Measurements from ENCODE around the gene RAB12. TPM values are rescaled to one million over a fixed set of nuclear protein-coding genes. Genes with fewer than 3 reads are reported as not detected.

The RAB12 gene
- total and polyA plus RNA-seq, 2 of the 8 experiments (the other 6 are each of a cell fraction or from before 2014, with no cell fraction given), result 19.7 to 45.9 TPM

GRCh38 chr18:8623549-8624106 is 14.4 kb downstream of the RAB12 start (continued):
- TF ChIP-seq CHD7 (IDR thresholded peaks at IDR 0.05; ENCODE audit: insufficient replicate concordance, low read length), result no peak
- TF ChIP-seq HDAC2 (IDR thresholded peaks at IDR 0.05; ENCODE audit: borderline replicate concordance in 1 of 2, low read depth in 2 of 2, low read length in 2 of 2), result no peak
- TF ChIP-seq CBX8 (IDR thresholded peaks at IDR 0.05; ENCODE audit: borderline replicate concordance, low read depth, low read length), result no peak
